Activated naive CD4-positive, alpha-beta T cell treated with anti-CD3 and anti-CD28 coated beads, Interleukin-2, amount 10 ng/mL, durations not matched to agents 7 days and 5 days (primary cell): ENCODE results near the gene FYCO1.
"Not testable (repeated sequence)": the region's sequence is repeated elsewhere in the genome, so short reads cannot be mapped to it uniquely, and the experiment has no call there.

Experiments
- CTCF ChIA-PET: fragments of 350-600 bp; sonication (Branson Sonifier 250); formaldehyde crosslinking; loops from one replicate; lab custom pipeline; 2021; ENCODE audit warnings: antibody characterized with exemption; lab: Charles Lee
- DNase-seq: peaks from one replicate; pipeline ENCODE4 v3.0.0-alpha.2; 2020
- H3K27ac Mint-ChIP-seq: one replicate; pipeline ENCODE4 v1.8.0; 2021; ENCODE audit warnings: mild to moderate bottlenecking, moderate library complexity, mixed read lengths
- H3K27me3 Mint-ChIP-seq: one replicate; pipeline ENCODE4 v1.8.0; 2021; ENCODE audit warnings: mild to moderate bottlenecking, mixed read lengths
- H3K36me3 Mint-ChIP-seq: one replicate; pipeline ENCODE4 v1.8.0; 2021; ENCODE audit warnings: mixed read lengths
- H3K4me1 Mint-ChIP-seq: one replicate; pipeline ENCODE4 v1.8.0; 2021; ENCODE audit warnings: mixed read lengths
- H3K4me3 Mint-ChIP-seq: one replicate; pipeline ENCODE4 v1.8.0; 2021; ENCODE audit warnings: mild to moderate bottlenecking, moderate library complexity, mixed read lengths
- H3K9me3 Mint-ChIP-seq: one replicate; pipeline ENCODE4 v1.8.0; 2021; ENCODE audit warnings: mixed read lengths

FYCO1 gene

DNA sequence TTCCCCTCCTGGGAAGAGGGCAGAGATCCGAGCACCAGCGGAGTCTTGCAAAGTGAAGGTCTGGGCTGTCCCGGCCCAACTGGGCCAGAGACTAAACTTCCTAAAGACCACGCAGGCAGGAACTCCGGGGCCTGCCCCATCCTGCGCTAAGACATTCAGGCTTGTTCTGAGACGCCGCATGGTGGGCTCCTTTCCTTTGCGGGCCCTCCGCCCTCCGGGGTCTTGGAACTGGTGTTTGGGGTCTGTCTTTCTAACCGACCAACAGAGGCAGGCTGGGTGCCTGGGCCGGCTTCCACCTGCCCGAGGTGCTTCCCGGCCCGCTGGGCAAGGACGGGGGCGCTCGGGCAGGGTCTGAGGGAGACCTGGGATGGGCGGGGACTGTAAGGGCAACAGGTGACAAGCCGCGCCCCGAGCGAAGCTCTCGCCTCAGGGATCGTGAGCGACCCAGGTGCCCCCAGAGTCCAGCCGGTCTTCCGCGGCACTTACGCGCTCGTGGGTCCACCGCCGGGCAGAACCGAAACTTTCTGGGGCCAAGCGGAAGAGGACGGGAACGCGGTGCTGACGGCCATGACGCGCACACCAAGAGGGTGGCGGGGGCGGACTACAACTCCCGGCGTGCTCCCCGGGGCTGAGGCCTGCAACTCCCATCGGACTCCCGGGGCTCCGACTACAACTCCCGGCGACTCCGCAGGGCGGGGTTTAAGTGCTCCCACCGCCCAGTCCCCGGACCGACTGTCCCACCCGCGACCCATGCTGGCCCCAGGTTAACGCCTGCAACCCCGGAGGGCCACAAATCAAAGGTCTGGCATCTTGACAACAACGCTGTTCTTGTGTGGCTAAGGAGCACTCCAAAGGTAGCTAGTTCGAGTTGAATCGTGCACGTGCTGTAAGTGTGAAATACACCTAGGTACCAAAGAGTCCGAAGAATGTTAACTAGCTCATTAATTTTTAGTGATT lies at the start of gene FYCO1:
Gene FYCO1 (minus strand): TSS at position 589 of the 957 bp plus-strand sequence. CDS start 10,914 bp downstream, outside the sequence.
- Mint-ChIP-seq H3K27ac (peak within 1 kb of the TSS; percentile 90), H3K9me3 (no peaks in the 10 kb centered on the region), H3K27me3 (peaks cover 27% of the 10 kb centered on the region), H3K4me1 (peaks cover 53% of the 10 kb centered on the region), H3K36me3 (peaks cover 23% of the 10 kb centered on the region), H3K4me3 (peak within 1 kb of the TSS; percentile 86)
- DNase-seq: peak; percentile 93
- CTCF ChIA-PET: interaction anchor here (1.2 to 1.3 kb wide), 2 partner anchors 27 to 82 kb away, joined by 4 to 5 read pairs; no protein-coding TSS in a partner anchor

DNA sequence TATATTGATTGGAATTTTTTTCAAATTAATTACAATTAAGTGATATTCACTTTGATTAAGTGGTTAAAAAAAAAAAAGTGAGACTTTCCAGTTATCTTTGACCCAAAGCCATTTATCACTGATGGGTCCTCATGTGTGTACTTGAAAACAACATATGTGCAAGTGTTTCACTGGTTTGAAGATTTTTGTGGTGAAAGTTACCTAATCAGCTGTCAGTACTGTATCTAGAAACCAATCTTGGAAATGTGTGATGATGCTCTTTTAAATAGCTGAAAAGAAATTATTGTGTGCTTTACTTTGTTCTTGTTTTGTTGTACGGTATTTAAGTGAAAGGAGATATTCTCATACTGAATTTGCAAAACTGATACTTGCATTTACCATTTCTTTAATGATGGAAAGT lies 43.3 kb upstream of the FYCO1 start:
- H3K4me1 Mint-ChIP-seq: no peaks in the 10 kb centered on the region
- peaks cover 2% of the 10 kb centered on the region for H3K9me3 Mint-ChIP-seq
- peaks cover 31% of the 10 kb centered on the region for H3K27me3 Mint-ChIP-seq
- H3K36me3 Mint-ChIP-seq: no peaks in the 10 kb centered on the region
- no peak overlapping the region for H3K27ac Mint-ChIP-seq
- H3K4me3 Mint-ChIP-seq: no peak overlapping the region
- CTCF ChIA-PET: no interaction called here
- no peak for DNase-seq

DNA sequence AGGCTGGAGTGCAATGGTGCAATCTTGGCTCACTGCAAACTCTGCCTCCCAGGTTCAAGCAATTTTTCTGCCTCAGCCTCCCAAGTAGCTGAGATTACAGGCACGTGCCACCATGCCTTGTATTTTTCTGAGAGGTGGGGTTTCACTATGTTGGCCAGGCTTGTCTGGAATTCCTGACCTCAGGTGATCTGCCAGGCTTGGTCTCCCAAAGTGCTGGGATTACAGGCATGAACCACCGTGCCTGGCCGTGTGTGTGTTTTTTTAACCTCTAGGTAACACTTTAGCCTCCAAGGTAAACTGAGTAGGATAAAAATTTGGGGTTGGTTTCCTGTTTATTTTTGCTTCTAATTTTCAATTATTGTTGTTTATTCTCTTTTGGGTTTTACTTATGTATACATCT lies 42.4 kb upstream of the FYCO1 start:
- CTCF ChIA-PET: not testable (repeated sequence)

DNA sequence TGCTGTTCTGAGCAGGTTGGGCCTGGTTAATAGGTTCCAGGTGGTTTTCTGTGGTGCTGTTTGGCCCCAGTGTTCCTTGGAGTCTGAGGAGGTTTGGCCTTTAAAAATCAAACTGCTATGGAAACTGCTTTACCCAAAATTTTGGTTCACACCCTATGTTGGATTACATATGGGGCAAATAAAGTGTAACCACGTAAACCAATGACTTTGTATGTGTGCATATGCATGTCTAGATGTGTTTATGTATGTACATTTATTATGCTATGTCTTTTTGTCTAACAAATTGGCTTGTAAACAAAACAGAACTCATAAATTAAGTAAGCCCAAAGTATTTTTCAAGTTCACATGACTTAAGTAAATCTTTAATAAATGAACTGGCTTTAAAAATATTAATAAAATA lies 40.6 kb upstream of the FYCO1 start:
- H3K36me3 Mint-ChIP-seq: no peaks in the 10 kb centered on the region
- CTCF ChIA-PET: no interaction called here
- no peak for DNase-seq
- peaks cover 5% of the 10 kb centered on the region for H3K9me3 Mint-ChIP-seq
- H3K27me3 Mint-ChIP-seq: peaks cover 29% of the 10 kb centered on the region
- no peak overlapping the region for H3K27ac Mint-ChIP-seq
- no peak overlapping the region for H3K4me3 Mint-ChIP-seq
- no peaks in the 10 kb centered on the region for H3K4me1 Mint-ChIP-seq

More for the DNA sequence above, 42.4 kb upstream of the FYCO1 start:
- not testable (repeated sequence) for H3K4me3 Mint-ChIP-seq, H3K4me1 Mint-ChIP-seq, H3K27ac Mint-ChIP-seq, DNase-seq, H3K9me3 Mint-ChIP-seq, H3K36me3 Mint-ChIP-seq
- H3K27me3 Mint-ChIP-seq: peaks cover 31% of the 10 kb centered on the region

DNA sequence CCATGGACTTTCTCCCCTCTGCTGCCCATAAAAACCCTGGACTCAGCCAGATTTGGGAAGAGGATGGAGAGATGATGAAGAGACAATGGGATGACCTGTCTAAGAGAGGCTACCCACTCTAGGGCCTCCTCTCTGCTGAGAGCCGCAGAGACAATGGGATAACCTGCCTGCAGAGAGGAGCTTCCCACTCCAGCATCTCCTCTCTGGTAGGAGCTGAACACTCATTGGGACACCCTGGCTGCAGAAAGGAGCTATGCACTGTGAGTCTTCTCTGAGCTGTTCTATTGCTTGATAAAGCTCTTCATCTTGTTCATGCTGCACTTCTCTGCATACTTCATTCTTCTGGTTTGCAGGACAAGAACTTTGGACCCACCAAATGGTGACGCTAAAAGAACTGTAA lies 36.1 kb upstream of the FYCO1 start:
- Mint-ChIP-seq H3K36me3 (peaks cover 1% of the 10 kb centered on the region), H3K4me1 (no peaks in the 10 kb centered on the region), H3K9me3 (peaks cover 16% of the 10 kb centered on the region), H3K27me3 (peaks cover 42% of the 10 kb centered on the region), H3K27ac (no peak overlapping the region), H3K4me3 (no peak overlapping the region)
- DNase-seq: no peak
- CTCF ChIA-PET: no interaction called here

DNA sequence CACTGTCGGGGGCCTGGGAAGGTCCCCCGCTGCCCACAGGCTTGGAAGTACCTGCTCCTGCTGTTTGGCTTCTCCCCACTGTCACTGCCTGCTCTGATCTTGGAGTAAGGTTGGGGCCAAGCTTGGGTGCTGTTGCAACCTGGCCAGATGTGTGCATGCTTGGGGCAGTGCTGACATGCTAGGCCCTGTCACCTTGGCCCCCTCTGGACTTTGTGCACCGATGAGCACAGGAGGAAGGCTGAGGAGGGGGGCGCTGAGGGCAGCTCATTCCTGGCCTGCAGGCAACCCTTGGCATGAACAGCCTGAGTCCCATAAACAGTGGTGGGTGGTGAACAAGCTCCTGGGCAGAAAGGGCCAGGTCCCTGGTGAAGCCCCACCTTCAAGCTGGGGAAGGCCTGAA lies 35.6 kb upstream of the FYCO1 start:
- no peaks in the 10 kb centered on the region for H3K4me1 Mint-ChIP-seq
- CTCF ChIA-PET: interaction anchor here (0.9 kb wide), 1 partner anchor 45 kb away, joined by 3 read pairs; no protein-coding TSS in a partner anchor
- H3K36me3 Mint-ChIP-seq: peaks cover 1% of the 10 kb centered on the region
- H3K27ac Mint-ChIP-seq: no peak overlapping the region
- H3K9me3 Mint-ChIP-seq: peaks cover 16% of the 10 kb centered on the region
- H3K4me3 Mint-ChIP-seq: no peak overlapping the region
- no peak for DNase-seq
- H3K27me3 Mint-ChIP-seq: peaks cover 47% of the 10 kb centered on the region

DNA sequence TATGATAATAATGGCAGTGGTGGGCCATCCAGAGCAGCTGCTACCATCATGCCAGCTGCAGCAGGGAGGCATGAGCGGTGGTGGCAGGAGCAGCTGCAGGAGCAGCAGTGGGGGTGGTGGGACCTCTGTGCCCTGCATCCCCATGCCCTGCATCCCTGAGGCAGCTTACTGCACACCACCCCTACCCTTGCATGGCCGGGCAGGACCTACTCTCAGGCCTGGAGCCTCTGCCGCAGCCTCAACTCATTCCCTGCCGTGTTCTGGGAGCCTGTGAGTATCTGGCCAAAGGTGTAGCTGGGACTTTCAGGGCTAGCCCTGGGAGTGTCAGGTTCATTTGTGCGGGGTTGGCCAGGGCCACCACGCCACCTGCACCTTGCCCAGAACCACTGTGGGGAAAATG lies 35.0 kb upstream of the FYCO1 start:
- peaks cover 1% of the 10 kb centered on the region for H3K36me3 Mint-ChIP-seq
- H3K27me3 Mint-ChIP-seq: peaks cover 45% of the 10 kb centered on the region
- H3K27ac Mint-ChIP-seq: no peak overlapping the region
- H3K9me3 Mint-ChIP-seq: peaks cover 16% of the 10 kb centered on the region
- CTCF ChIA-PET: interaction anchor here (0.9 kb wide), 1 partner anchor 46 kb away, joined by 3 read pairs; no protein-coding TSS in a partner anchor
- no peak for DNase-seq
- H3K4me1 Mint-ChIP-seq: no peaks in the 10 kb centered on the region
- H3K4me3 Mint-ChIP-seq: no peak overlapping the region

DNA sequence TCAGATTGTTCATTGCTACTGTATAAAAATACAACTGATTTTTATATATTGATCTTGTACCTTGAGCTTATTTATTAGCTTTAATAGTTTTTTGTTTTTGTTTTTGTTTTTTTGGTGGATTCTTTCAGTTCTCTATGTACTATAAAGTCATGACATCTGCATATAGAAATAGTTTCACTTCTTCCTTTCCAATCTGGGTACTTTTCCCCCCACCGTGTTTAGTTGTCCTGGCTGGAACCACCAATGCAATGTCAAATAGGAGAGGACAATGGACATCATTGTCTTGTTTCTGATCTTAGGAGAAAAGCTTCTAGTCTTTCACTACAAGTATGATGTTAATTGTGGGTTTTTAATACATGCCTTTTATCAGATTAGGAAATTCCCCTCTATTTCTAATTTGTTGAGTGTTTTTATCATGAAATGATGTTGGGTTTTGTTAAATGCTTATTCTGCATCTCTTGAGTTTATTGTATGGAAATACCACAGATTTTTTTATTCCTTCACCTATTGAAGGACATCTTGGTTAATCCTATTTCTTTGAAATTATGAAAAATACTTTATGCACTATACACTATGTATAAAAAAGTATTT lies 34.4 kb upstream of the FYCO1 start:
- H3K27me3 Mint-ChIP-seq: peaks cover 42% of the 10 kb centered on the region
- no peaks in the 10 kb centered on the region for H3K4me1 Mint-ChIP-seq
- peaks cover 1% of the 10 kb centered on the region for H3K36me3 Mint-ChIP-seq
- peaks cover 16% of the 10 kb centered on the region for H3K9me3 Mint-ChIP-seq
- CTCF ChIA-PET: no interaction called here
- no peak overlapping the region for H3K4me3 Mint-ChIP-seq
- no peak for DNase-seq
- H3K27ac Mint-ChIP-seq: no peak overlapping the region

DNA sequence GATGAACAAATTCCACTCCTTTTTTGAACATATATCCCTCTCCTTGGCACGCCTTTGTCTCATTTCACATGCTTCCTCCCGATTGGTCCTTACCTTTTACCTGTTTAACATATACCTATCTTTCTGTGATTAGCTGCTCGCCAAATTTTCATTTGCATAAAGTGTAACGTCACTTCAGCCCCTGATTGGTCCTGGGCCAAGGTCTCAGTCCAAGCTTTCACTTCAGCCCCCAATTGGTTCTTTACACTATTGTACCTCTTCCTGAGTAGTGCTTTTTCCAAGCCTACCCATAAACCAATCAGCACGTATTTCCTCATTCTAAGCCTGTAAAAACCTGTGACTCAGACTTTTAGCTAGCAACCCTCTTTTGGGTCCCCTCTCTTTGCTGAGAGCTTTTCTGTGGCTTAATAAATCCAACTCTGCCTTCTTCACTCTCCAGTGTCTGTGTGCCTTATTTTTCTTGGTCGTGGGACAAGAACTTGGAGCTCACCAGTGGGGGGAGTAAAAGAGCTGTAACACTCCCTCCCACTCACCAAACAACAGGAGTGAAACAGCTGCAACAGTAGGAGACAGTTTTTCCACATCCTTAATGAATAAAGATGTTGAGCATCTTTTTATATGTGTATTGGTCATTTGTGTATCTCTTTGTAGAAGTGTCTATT lies 32.2 kb upstream of the FYCO1 start:
- no peak overlapping the region for H3K4me3 Mint-ChIP-seq
- DNase-seq: no peak
- peaks cover 16% of the 10 kb centered on the region for H3K9me3 Mint-ChIP-seq
- no peak overlapping the region for H3K27ac Mint-ChIP-seq
- CTCF ChIA-PET: interaction anchor here (1.0 to 1.2 kb wide), 2 partner anchors 23 to 49 kb away, joined by 3 read pairs; no protein-coding TSS in a partner anchor
- H3K4me1 Mint-ChIP-seq: no peaks in the 10 kb centered on the region
- peaks cover 1% of the 10 kb centered on the region for H3K36me3 Mint-ChIP-seq
- peaks cover 49% of the 10 kb centered on the region for H3K27me3 Mint-ChIP-seq

DNA sequence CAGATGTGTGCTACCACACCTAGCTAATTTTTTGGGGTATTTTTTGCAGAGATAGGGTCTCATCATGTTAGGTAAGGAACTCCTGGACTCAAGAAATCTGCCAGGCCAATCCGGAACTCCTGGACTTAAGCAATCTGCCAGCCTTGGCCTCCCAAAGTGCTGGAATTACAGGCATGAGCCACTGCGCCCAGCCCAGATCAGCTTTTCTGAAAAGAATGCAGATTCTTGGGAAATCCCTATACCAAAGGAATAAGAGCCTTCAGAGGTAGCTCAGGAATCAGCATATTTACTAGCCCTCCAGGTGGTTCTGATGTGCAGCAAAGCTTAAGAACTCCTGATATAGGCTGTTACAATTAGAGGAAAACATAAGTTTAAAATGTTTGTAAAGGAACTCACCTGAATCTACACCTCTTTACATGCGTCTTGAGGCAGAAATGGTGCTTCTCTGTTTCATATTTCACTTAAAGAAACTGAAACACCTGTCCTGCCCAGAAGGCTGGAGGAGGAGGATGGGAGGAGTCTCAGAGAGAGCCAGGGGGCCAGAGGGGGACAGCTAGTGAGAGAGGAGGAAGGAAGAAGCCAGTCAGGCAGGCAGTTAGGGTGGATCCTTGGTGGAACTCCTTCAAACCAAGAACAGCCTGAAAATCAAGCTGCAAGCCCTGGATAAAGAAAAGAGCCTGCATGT lies 31.5 kb upstream of the FYCO1 start, which contains the start of gene XCR1:
Gene XCR1 (minus strand): TSS at position 463 of the 685 bp plus-strand sequence. CDS start 5,536 bp downstream, outside the sequence.
- Mint-ChIP-seq H3K27ac (no peak within 1 kb of the TSS), H3K27me3 (peaks cover 44% of the 10 kb centered on the region), H3K4me3 (no peak within 1 kb of the TSS), H3K36me3 (peaks cover 1% of the 10 kb centered on the region), H3K9me3 (peaks cover 13% of the 10 kb centered on the region), H3K4me1 (no peaks in the 10 kb centered on the region)
- DNase-seq: no peak
- CTCF ChIA-PET: no interaction called here

DNA sequence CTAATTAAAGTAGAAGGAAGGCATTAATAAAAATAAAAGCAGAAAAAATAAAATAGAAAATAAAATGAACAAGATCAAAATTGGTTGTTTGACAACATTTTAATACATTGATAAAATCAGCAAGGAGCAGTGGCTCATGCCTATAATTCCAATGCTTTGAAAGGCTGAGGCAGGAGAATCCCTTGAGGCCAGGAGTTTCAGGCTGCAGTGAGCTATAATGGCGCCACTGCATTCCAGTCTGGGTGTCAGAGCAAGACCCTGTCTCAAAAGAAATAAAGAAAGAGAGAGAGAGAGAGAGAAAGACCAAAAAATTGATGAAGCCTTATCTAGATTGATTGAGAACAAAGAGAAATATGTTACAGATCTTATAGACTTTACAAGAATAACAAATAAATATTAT lies 29.5 kb upstream of the FYCO1 start:
- H3K27me3 Mint-ChIP-seq: peaks cover 57% of the 10 kb centered on the region
- no peaks in the 10 kb centered on the region for H3K4me1 Mint-ChIP-seq
- peaks cover 1% of the 10 kb centered on the region for H3K36me3 Mint-ChIP-seq
- peaks cover 13% of the 10 kb centered on the region for H3K9me3 Mint-ChIP-seq
- CTCF ChIA-PET: no interaction called here
- no peak overlapping the region for H3K27ac Mint-ChIP-seq
- H3K4me3 Mint-ChIP-seq: no peak overlapping the region
- no peak for DNase-seq

DNA sequence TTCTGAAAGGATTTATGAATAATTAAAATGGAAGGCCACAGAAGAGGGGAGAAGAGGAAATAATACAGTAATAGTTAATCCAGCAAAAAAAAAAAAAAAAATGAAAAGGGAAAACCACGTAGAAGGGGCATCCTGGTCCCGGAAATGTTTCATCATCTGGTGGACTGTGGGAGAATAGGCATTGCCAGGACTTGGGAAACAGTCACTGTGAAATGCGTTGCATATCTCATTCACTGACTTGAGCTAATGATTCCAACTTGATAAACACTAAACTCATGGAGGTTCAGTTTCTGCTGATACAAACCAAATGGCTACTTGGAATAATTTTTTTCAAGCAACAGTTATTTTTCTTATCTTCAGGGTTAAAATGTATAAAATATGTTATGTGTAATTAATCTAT lies 28.5 kb upstream of the FYCO1 start:
- CTCF ChIA-PET: no interaction called here

DNA sequence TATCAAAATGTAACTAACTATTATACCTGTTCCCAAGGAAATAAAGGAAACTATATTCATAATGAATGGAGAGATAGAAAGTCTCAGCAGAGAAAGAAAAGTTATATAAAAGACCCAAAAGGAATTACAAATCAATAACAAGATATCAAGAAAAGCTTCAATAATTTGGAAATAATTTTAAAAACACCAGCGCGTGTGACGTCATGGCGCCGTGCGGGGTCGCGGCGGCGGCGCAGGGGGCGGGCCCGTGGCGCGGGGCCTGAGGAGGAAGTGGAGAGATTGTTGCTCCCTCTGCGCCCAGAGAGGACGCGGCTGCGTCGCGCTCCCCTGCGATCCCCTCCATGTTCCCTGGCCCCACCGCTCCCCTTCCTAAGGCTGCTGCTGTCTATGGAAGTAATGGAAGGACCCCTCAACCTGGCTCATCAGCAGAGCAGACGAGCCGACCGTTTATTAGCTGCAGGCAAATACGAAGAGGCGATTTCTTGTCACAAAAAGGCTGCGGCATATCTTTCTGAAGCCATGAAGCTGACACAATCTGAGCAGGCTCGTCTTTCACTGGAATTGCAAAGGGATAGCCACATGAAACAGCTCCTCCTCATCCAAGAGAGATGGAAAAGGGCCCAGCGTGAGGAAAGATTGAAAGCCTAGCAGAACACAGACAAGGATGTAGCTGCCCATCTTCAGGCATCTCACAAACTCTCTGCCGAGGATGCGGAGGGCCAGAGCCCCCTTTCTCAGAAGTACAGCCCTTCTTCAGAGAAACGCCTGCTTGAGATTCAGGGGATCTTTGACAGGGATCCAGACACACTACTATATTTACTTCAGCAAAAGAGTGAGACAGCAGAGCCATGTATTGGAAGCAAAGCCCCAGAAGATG lies 27.5 kb upstream of the FYCO1 start:
- H3K27ac Mint-ChIP-seq: no peak overlapping the region
- DNase-seq: no peak
- CTCF ChIA-PET: no interaction called here
- no peaks in the 10 kb centered on the region for H3K4me1 Mint-ChIP-seq
- H3K4me3 Mint-ChIP-seq: no peak overlapping the region
- peaks cover 49% of the 10 kb centered on the region for H3K27me3 Mint-ChIP-seq
- H3K36me3 Mint-ChIP-seq: no peaks in the 10 kb centered on the region
- H3K9me3 Mint-ChIP-seq: peaks cover 8% of the 10 kb centered on the region

More for the DNA sequence above, 28.5 kb upstream of the FYCO1 start:
- peaks cover 55% of the 10 kb centered on the region for H3K27me3 Mint-ChIP-seq
- no peak for DNase-seq
- H3K4me1 Mint-ChIP-seq: no peaks in the 10 kb centered on the region
- H3K27ac Mint-ChIP-seq: no peak overlapping the region
- H3K36me3 Mint-ChIP-seq: peaks cover 1% of the 10 kb centered on the region
- peaks cover 13% of the 10 kb centered on the region for H3K9me3 Mint-ChIP-seq
- no peak overlapping the region for H3K4me3 Mint-ChIP-seq
